Measurements from ENCODE around the gene MYO5C. TPM values are rescaled to one million over a fixed set of nuclear protein-coding genes. Genes with fewer than 3 reads are reported as not detected.

Gene MYO5C
- total RNA-seq, 4 donors from 2014 or later: 56.1 to 151 (median 84.5) TPM

GRCh38 chr15:52238149-52238548, 57.5 kb downstream of the MYO5C start:
- Histone ChIP-seq H3K9me3 (no peaks in the 10 kb centered on the region), H3K4me1 (peaks cover 0 to 6% (median 0%) of the 10 kb centered on the region in 4 donors), H3K27me3 (no peaks in the 10 kb centered on the region), H3K4me3 (no peak overlapping the region), H3K27ac (no peak overlapping the region), H3K36me3 (peaks cover 0 to 6% (median 3%) of the 10 kb centered on the region in 4 donors)
- in situ Hi-C loops (cut with MboI; ENCODE audit: low pct_ligation_motif_present in 1 of 4, low pct_unique_long_range_greater_than_20kb in 1 of 4, low sequenced_read_pairs in 3 of 4): no loop called here
- TF ChIP-seq POLR2AphosphoS5 (IDR thresholded peaks at IDR 0.05): no peak
- no peak for TF ChIP-seq EP300 (IDR thresholded peaks at IDR 0.05; ENCODE audit: low read depth)
- no peak for TF ChIP-seq CTCF (IDR thresholded peaks at IDR 0.05)
- DNase-seq: no peak
- 93% methylated on average over 3 of the region's 3 CpGs for WGBS, 2 donors (ENCODE audit: low coverage in 1 of 2)
- intact Hi-C loops (cut with DNase I; ENCODE audit: low total_unique reads): no loop called here

- Histone ChIP-seq H3K9me3 (no peaks in the 10 kb centered on the region), H3K36me3 (peaks cover 0 to 6% (median 3%) of the 10 kb centered on the region in 4 donors), H3K4me3 (no peak overlapping the region), H3K4me1 (peaks cover 0 to 6% (median 0%) of the 10 kb centered on the region in 4 donors), H3K27ac (no peak overlapping the region), H3K27me3 (no peaks in the 10 kb centered on the region)
- in situ Hi-C loops (cut with MboI; ENCODE audit: low pct_ligation_motif_present in 1 of 4, low pct_unique_long_range_greater_than_20kb in 1 of 4, low sequenced_read_pairs in 3 of 4): no loop called here
- intact Hi-C loops (cut with DNase I; ENCODE audit: low total_unique reads): no loop called here
- TF ChIP-seq POLR2A (IDR thresholded peaks at IDR 0.05) (no peak), EP300 (IDR thresholded peaks at IDR 0.05; ENCODE audit: low read depth) (no peak), CTCF (IDR thresholded peaks at IDR 0.05) (no peak), POLR2AphosphoS5 (IDR thresholded peaks at IDR 0.05) (no peak)
- DNase-seq: no peak
- WGBS, 2 donors (ENCODE audit: low coverage in 1 of 2): 76 to 100% methylated on average over 1 to 8 of the region's 8 CpGs
Measured at GRCh38 chr15:52236013-52236412, 59.6 kb downstream of the MYO5C start.

- peak; percentile 33 for DNase-seq
- intact Hi-C loops (cut with DNase I; ENCODE audit: low total_unique reads): no loop called here
- H3K9me3 ChIP-seq: no peaks in the 10 kb centered on the region
- TF ChIP-seq EP300 (IDR thresholded peaks at IDR 0.05; ENCODE audit: low read depth) (no peak), POLR2AphosphoS5 (IDR thresholded peaks at IDR 0.05) (no peak), CTCF (IDR thresholded peaks at IDR 0.05) (no peak), POLR2A (IDR thresholded peaks at IDR 0.05) (no peak)
- 52 to 64% methylated on average over 6 to 17 of the region's 17 CpGs for WGBS, 2 donors (ENCODE audit: low coverage in 1 of 2)
- H3K4me1 ChIP-seq: peaks cover 0 to 6% (median 2%) of the 10 kb centered on the region in 4 donors
- in situ Hi-C loops (cut with MboI; ENCODE audit: low pct_ligation_motif_present in 1 of 4, low pct_unique_long_range_greater_than_20kb in 1 of 4, low sequenced_read_pairs in 3 of 4): no loop called here
- no peak overlapping the region for H3K4me3 ChIP-seq
- H3K27ac ChIP-seq: peak overlapping the region in 1 of 4 donors; percentile 34
- no peaks in the 10 kb centered on the region for H3K27me3 ChIP-seq
- peaks cover 0 to 6% (median 2%) of the 10 kb centered on the region in 4 donors for H3K36me3 ChIP-seq
Measured at GRCh38 chr15:52234596-52235541, 60.7 kb downstream of the MYO5C start.

- no peaks in the 10 kb centered on the region for H3K27me3 ChIP-seq
- in situ Hi-C loops (cut with MboI; ENCODE audit: low pct_ligation_motif_present in 1 of 4, low pct_unique_long_range_greater_than_20kb in 1 of 4, low sequenced_read_pairs in 3 of 4) (no loop called here), intact Hi-C loops (cut with DNase I; ENCODE audit: low total_unique reads) (no loop called here)
- H3K4me3 ChIP-seq: no peak overlapping the region
- H3K9me3 ChIP-seq: no peaks in the 10 kb centered on the region
- peaks cover 0 to 6% (median 0%) of the 10 kb centered on the region in 4 donors for H3K36me3 ChIP-seq
- peak overlapping the region in 1 of 4 donors; percentile 34 for H3K27ac ChIP-seq
- TF ChIP-seq POLR2AphosphoS5 (IDR thresholded peaks at IDR 0.05): no peak
- TF ChIP-seq EP300 (IDR thresholded peaks at IDR 0.05; ENCODE audit: low read depth): no peak
- no peak for TF ChIP-seq CTCF (IDR thresholded peaks at IDR 0.05)
- TF ChIP-seq POLR2A (IDR thresholded peaks at IDR 0.05): no peak
- peaks cover 0 to 13% (median 5%) of the 10 kb centered on the region in 4 donors for H3K4me1 ChIP-seq
- no peak for DNase-seq
- WGBS, 2 donors (ENCODE audit: low coverage in 1 of 2): 48 to 50% methylated on average over 4 of the region's 4 CpGs
Measured at GRCh38 chr15:52233405-52233804, 62.2 kb downstream of the MYO5C start.

All from transverse colon (tissue), 4 donors.